NOMO-1 (cell line): ENCODE measurements around the gene TBC1D13.
A peak's percentile ranks its signal among the peaks of the same experiment; 100 is the strongest.
"Not testable (repeated sequence)": the region's sequence is repeated elsewhere in the genome, so short reads cannot be mapped to it uniquely, and the experiment has no call there.

Experiments used
- DNase-seq, 2 experiments: peaks; one replicate each; lab custom pipeline; 2025; ENCODE audit not compliant: unreplicated experiment in 2 of 2; lab: John Stamatoyannopoulos, UW

Gene TBC1D13

GRCh38 chr9:128843171-128843570, 56.1 kb downstream of the TBC1D13 start:
- not testable (repeated sequence) for DNase-seq

GRCh38 chr9:128845186-128845931, 58.3 kb downstream of the TBC1D13 start:
- DNase-seq, result no peak

GRCh38 chr9:128846680-128847030, 59.6 kb downstream of the TBC1D13 start:
- DNase-seq, result no peak

GRCh38 chr9:128847803-128848202, 60.8 kb downstream of the TBC1D13 start:
- DNase-seq, result no peak

- DNase-seq, result not testable (repeated sequence)
These were observed 64.0 kb downstream of the TBC1D13 start for GRCh38 chr9:128851024-128851423.

GRCh38 chr9:128851779-128852600, 64.9 kb downstream of the TBC1D13 start:
- DNase-seq, result peak in 1 of 2 experiments; percentile 31

- DNase-seq, result not testable (repeated sequence)
These were observed 65.6 kb downstream of the TBC1D13 start for GRCh38 chr9:128852646-128853045.

- not testable (repeated sequence) for DNase-seq
These were observed 67.4 kb downstream of the TBC1D13 start for GRCh38 chr9:128854454-128854853.

GRCh38 chr9:128858476-128858875, 71.4 kb downstream of the TBC1D13 start:
- DNase-seq, result not testable (repeated sequence)
